HCT116 (cell line): ENCODE results near the gene SDF2L1. TPM values are rescaled to one million over a fixed set of nuclear protein-coding genes. Genes with fewer than 3 reads are reported as not detected.

Experiments
- ATAC-seq: fragments of 200-7000 bp; cut with Tn5 transposase; 2 replicates; pipeline ENCODE4 v1.9.1; 2020; ENCODE audit warnings: mild to moderate bottlenecking, moderate library complexity
- BruUV-seq: library from RNA; stranded (reverse); fragments of 400-500 nt; replicated peaks from 2 replicates; lab custom pipeline; 2021; lab: Mats Ljungman, UMichigan
- CTCF ChIA-PET: fragments of 300-600 bp; sonication (Branson Sonifier 250); formaldehyde crosslinking; loops from one replicate; lab custom pipeline; 2021; ENCODE audit warnings: antibody characterized with exemption; lab: Charles Lee
- POLR2A ChIA-PET: fragments of 300-600, 350-600 bp; sonication (Branson Sonifier 250); formaldehyde crosslinking; loops from one replicate; lab custom pipeline; 2021; ENCODE audit warnings: antibody characterized with exemption; lab: Charles Lee
- RAD21 ChIA-PET, 2 experiments: fragments of 300-600 bp; sonication (Branson Sonifier 250); formaldehyde crosslinking; loops; one replicate each; lab custom pipeline; 2023; ENCODE audit warnings: low total read pairs in 2 of 2; ENCODE audit not compliant: uncharacterized antibody in 2 of 2, unreplicated experiment in 2 of 2, low non-redundant PET in 1 of 2; lab: Charles Lee
- DNase-seq: peaks from one replicate; pipeline ENCODE4 v3.0.0-alpha.2; 2010; ENCODE audit warnings: low read depth, low spot score
- H2AFZ ChIP-seq: fragments of 200-600 bp; shearing (Covaris generic), sonication (generic); 2 replicates; pipeline ENCODE4 v1.6.1; 2017; ENCODE audit warnings: low read depth, mixed run types, mixed read lengths, antibody characterized with exemption, low read length; ENCODE audit not compliant: poor library complexity, severe bottlenecking
- H3K27ac ChIP-seq: 2 replicates; pipeline ENCODE4 v1.5.1; 2012; ENCODE audit warnings: low read depth, low read length
- H3K27me3 ChIP-seq: fragments of 200-600 bp; sonication (generic); 2 replicates; pipeline ENCODE4 v1.6.1; 2016; ENCODE audit warnings: mixed run types, low read length, mixed read lengths; ENCODE audit not compliant: insufficient read depth
- H3K36me3 ChIP-seq, 2 experiments: fragments of 200-500 bp in 1 of 2; fragments of 200-600 bp in 1 of 2; sonication (Bioruptor generic) in 1 of 2; sonication (generic) in 1 of 2; 2 replicates each; pipeline versions ENCODE4 v1.5.1 to v1.6.1; 2014 to 2016; ENCODE audit warnings: low read length in 2 of 2, inconsistent platforms in 1 of 2, mixed read lengths in 1 of 2, mixed run types in 1 of 2; ENCODE audit not compliant: insufficient read depth in 2 of 2, control insufficient read depth in 1 of 2
- H3K4me1 ChIP-seq, 2 experiments: fragments of 200-600 bp in 1 of 2; sonication (generic) in 1 of 2; 2 replicates each; pipeline versions ENCODE4 v1.5.1 to v1.6.1; 2012 to 2017; ENCODE audit warnings: low read length in 2 of 2, inconsistent platforms in 1 of 2, mild to moderate bottlenecking in 1 of 2, mixed read lengths in 1 of 2, mixed run types in 1 of 2, moderate library complexity in 1 of 2; ENCODE audit not compliant: insufficient read depth in 2 of 2, control insufficient read depth in 1 of 2
- H3K4me2 ChIP-seq: fragments of 200-600 bp; sonication (generic); 2 replicates; pipeline ENCODE4 v1.6.1; 2017; ENCODE audit warnings: mixed run types, low read length, mixed read lengths
- H3K4me3 ChIP-seq, 2 experiments: fragments of 200-600 bp in 1 of 2; sonication (generic) in 1 of 2; replicated peaks in 1 of 2; 2 replicates each; pipeline ENCODE4 v1.5.1; 2011 to 2016; ENCODE audit warnings: low read length in 2 of 2, control low read depth in 1 of 2, low read depth in 1 of 2, mild to moderate bottlenecking in 1 of 2, mixed read lengths in 1 of 2, mixed run types in 1 of 2
- H3K79me2 ChIP-seq: fragments of 200-600 bp; sonication (generic); 2 replicates; pipeline ENCODE4 v1.6.1; 2017; ENCODE audit warnings: mild to moderate bottlenecking, mixed run types, low read length, moderate library complexity, mixed read lengths; ENCODE audit not compliant: insufficient read depth
- H3K9ac ChIP-seq: fragments of 200-600 bp; sonication (generic); 2 replicates; pipeline ENCODE4 v1.6.1; 2016; ENCODE audit warnings: low read length, mixed read lengths
- H3K9me2 ChIP-seq: fragments of 200-600 bp; sonication (generic), shearing (Covaris generic); 2 replicates; pipeline ENCODE4 v1.6.1; 2017; ENCODE audit warnings: mixed run types, mild to moderate bottlenecking, moderate library complexity; ENCODE audit not compliant: insufficient read depth
- H3K9me3 ChIP-seq, 2 experiments: fragments of 200-500 bp in 1 of 2; fragments of 200-600 bp in 1 of 2; sonication (Bioruptor generic) in 1 of 2; sonication (generic) in 1 of 2; 2 replicates each; pipeline ENCODE4 v1.6.1; 2014 to 2017; ENCODE audit warnings: low read length in 2 of 2, mixed read lengths in 2 of 2, inconsistent platforms in 1 of 2, low read depth in 1 of 2, mild to moderate bottlenecking in 1 of 2, mixed run types in 1 of 2, moderate library complexity in 1 of 2; ENCODE audit not compliant: control insufficient read depth in 1 of 2, insufficient read depth in 1 of 2
- H4K20me1 ChIP-seq: fragments of 200-600 bp; sonication (generic), shearing (Covaris generic); 2 replicates; pipeline ENCODE4 v1.6.1; 2017; ENCODE audit warnings: mixed run types, mild to moderate bottlenecking, moderate library complexity; ENCODE audit not compliant: insufficient read depth
- CEBPB ChIP-seq: IDR thresholded peaks from 2 replicates; pipeline ENCODE4 v1.6.1; 2012; ENCODE audit warnings: low read depth
- ELF1 ChIP-seq: IDR thresholded peaks from 2 replicates; pipeline ENCODE4 v1.6.1; 2012; ENCODE audit warnings: low read depth, borderline replicate concordance
- EZH2phosphoT487 ChIP-seq: fragments of 200-600 bp; IDR thresholded peaks from 2 replicates; pipeline ENCODE4 v1.6.1; 2018; ENCODE audit warnings: antibody characterized with exemption, borderline replicate concordance
- FOSL1 ChIP-seq: IDR thresholded peaks from 2 replicates; pipeline ENCODE4 v1.6.1; 2012; ENCODE audit warnings: low read depth
- POLR2A ChIP-seq: IDR thresholded peaks from 2 replicates; pipeline ENCODE4 v1.7.0; 2011; ENCODE audit warnings: borderline replicate concordance; ENCODE audit not compliant: insufficient read depth, insufficient read length; ENCODE audit errors: extremely low read depth
- SIN3A ChIP-seq: IDR thresholded peaks from 2 replicates; pipeline ENCODE4 v1.6.1; 2012; ENCODE audit warnings: low read depth
- TCF7L2 ChIP-seq: IDR thresholded peaks from 2 replicates; pipeline ENCODE4 v1.7.0; 2011; ENCODE audit warnings: borderline replicate concordance, inconsistent platforms; ENCODE audit not compliant: insufficient read depth, insufficient read length; ENCODE audit errors: extremely low read depth
- intact Hi-C: fragments of 100-400 bp; cut with micrococcal nuclease; formaldehyde crosslinking; loops from 2 replicates; pipeline ENCODE4 v1.10.0; 2022
- total RNA-seq: library from RNA; stranded (reverse); gene quantifications from one replicate; pipeline ENCODE4 v1.2.1, GENCODE V29; 2021; ENCODE audit not compliant: unreplicated experiment
- TF ChIP-seq, protein P1 (sequence below): IDR thresholded peaks from 2 replicates; pipeline ENCODE4 v1.6.1; 2011; ENCODE audit warnings: mild to moderate bottlenecking, low read length, moderate library complexity; ENCODE audit not compliant: insufficient replicate concordance; ENCODE audit errors: extremely low read depth

Gene SDF2L1
- total RNA-seq, 1 experiment from 2014 or later: 86.2 TPM

DNA sequence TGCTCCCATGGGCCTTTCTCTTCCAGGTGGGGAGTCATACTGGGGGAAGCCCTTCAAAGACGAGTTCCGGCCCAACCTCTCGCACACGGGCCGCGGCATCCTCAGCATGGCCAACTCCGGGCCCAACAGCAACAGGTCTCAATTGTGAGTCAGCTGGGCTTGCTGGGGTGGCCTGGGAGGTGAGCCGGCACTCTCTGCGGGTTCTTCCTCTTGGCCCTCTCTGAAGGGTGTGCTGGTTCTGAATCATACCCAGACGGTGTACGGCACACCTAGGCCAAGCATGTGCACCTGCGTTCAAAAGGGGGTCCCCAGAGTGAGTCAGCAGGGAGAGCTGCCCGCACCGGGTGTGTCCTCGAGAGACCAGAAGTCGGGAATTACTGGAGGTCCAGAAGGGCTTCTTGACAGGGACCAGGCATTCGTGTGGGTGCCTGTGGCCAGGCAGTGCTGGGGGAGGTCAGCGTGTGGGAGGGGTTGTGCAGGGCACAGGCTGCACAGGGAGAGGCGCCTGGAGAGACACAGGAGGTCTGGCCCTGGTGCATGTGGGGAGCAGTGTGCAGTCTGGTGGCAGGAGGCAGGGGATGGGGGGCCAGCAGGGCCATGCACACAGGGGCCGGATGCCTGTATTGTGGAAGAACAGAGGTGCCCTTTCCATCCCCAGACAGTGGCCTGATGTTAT is 46.7 kb downstream of the SDF2L1 start:
- Histone ChIP-seq H2AFZ (no peak overlapping the region), H4K20me1 (no peaks in the 10 kb centered on the region), H3K9me3 (no peaks in the 10 kb centered on the region), H3K4me3 (no peak overlapping the region), H3K9me2 (no peaks in the 10 kb centered on the region), H3K9ac (no peak overlapping the region), H3K36me3 (peaks cover 3 to 7% of the 10 kb centered on the region in 2 experiments; a peak in 3 of 4 replicates), H3K4me2 (no peak overlapping the region), H3K79me2 (no peaks in the 10 kb centered on the region), H3K4me1 (no peaks in the 10 kb centered on the region), H3K27me3 (no peaks in the 10 kb centered on the region), H3K27ac (no peak overlapping the region)
- TF ChIP-seq SIN3A (no peak), FOSL1 (no peak), ELF1 (no peak), TCF7L2 (no peak), CEBPB (no peak), EZH2phosphoT487 (no peak), POLR2A (no peak)
- TF ChIP-seq, protein P1, sequence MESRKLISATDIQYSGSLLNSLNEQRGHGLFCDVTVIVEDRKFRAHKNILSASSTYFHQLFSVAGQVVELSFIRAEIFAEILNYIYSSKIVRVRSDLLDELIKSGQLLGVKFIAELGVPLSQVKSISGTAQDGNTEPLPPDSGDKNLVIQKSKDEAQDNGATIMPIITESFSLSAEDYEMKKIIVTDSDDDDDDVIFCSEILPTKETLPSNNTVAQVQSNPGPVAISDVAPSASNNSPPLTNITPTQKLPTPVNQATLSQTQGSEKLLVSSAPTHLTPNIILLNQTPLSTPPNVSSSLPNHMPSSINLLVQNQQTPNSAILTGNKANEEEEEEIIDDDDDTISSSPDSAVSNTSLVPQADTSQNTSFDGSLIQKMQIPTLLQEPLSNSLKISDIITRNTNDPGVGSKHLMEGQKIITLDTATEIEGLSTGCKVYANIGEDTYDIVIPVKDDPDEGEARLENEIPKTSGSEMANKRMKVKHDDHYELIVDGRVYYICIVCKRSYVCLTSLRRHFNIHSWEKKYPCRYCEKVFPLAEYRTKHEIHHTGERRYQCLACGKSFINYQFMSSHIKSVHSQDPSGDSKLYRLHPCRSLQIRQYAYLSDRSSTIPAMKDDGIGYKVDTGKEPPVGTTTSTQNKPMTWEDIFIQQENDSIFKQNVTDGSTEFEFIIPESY: no peak
- BruUV-seq: no TSS peak
- DNase-seq (no peak), ATAC-seq (no peak)
- ChIA-PET RAD21 (no interaction called here), POLR2A (no interaction called here), CTCF (no interaction called here)
- intact Hi-C loops: no loop called here
